H9 (cell line): ENCODE data around the gene PAK5. TPM values are rescaled to one million over a fixed set of nuclear protein-coding genes. Genes with fewer than 3 reads are reported as not detected.

Source experiments
- DNase-seq: peaks from one replicate; pipeline ENCODE4 v3.0.0-alpha.2; 2017
- H2AFZ ChIP-seq: one replicate; pipeline ENCODE4 v1.6.1; 2013; ENCODE audit warnings: mild to moderate bottlenecking, low read length, control low read depth, moderate library complexity
- H2AK5ac ChIP-seq: 2 replicates; pipeline ENCODE4 v1.6.1; 2013; ENCODE audit warnings: low read length, control low read depth, mixed read lengths; ENCODE audit not compliant: insufficient read length
- H2BK120ac ChIP-seq: one replicate; pipeline ENCODE4 v1.6.1; 2013; ENCODE audit warnings: low read depth, mild to moderate bottlenecking, low read length, control low read depth, inconsistent platforms; ENCODE audit not compliant: poor library complexity, severe bottlenecking
- H2BK12ac ChIP-seq: 2 replicates; pipeline ENCODE4 v1.6.1; 2013; ENCODE audit warnings: low read length, control low read depth, mixed read lengths, low read depth; ENCODE audit not compliant: insufficient read length
- H2BK15ac ChIP-seq: 2 replicates; pipeline ENCODE4 v1.6.1; 2013; ENCODE audit warnings: low read depth, low read length, control low read depth
- H2BK20ac ChIP-seq: one replicate; pipeline ENCODE4 v1.6.1; 2013; ENCODE audit warnings: low read depth, mild to moderate bottlenecking, low read length, control low read depth, inconsistent platforms; ENCODE audit not compliant: poor library complexity, severe bottlenecking
- H2BK5ac ChIP-seq: 2 replicates; pipeline ENCODE4 v1.6.1; 2013; ENCODE audit warnings: low read length, control low read depth, mixed read lengths; ENCODE audit not compliant: insufficient read length
- H3K14ac ChIP-seq: 2 replicates; pipeline ENCODE4 v1.6.1; 2013; ENCODE audit warnings: low read length, control low read depth; ENCODE audit not compliant: insufficient read depth
- H3K18ac ChIP-seq: 2 replicates; pipeline ENCODE4 v1.6.1; 2013; ENCODE audit warnings: low read depth, mild to moderate bottlenecking, mixed read lengths, low read length, control low read depth; ENCODE audit not compliant: insufficient read length
- H3K23ac ChIP-seq: 2 replicates; pipeline ENCODE4 v1.6.1; 2013; ENCODE audit warnings: low read length, control low read depth, mixed read lengths, low read depth; ENCODE audit not compliant: insufficient read length
- H3K23me2 ChIP-seq: 2 replicates; pipeline ENCODE4 v1.6.1; 2013; ENCODE audit warnings: low read depth, mild to moderate bottlenecking, mixed read lengths, low read length, control low read depth; ENCODE audit not compliant: insufficient read length, poor library complexity, severe bottlenecking
- H3K27ac ChIP-seq: 2 replicates; pipeline ENCODE4 v1.5.1; 2013; ENCODE audit warnings: low read length, control low read depth, mixed read lengths, low read depth; ENCODE audit not compliant: insufficient read length
- H3K27me3 ChIP-seq: 2 replicates; pipeline ENCODE4 v1.6.1; 2013; ENCODE audit warnings: low read length, control low read depth, inconsistent platforms; ENCODE audit not compliant: insufficient read depth
- H3K4ac ChIP-seq: 2 replicates; pipeline ENCODE4 v1.6.1; 2013; ENCODE audit warnings: low read depth, mild to moderate bottlenecking, control low read depth, inconsistent platforms, low read length, moderate library complexity
- H3K4me1 ChIP-seq: 2 replicates; pipeline ENCODE4 v1.6.1; 2013; ENCODE audit warnings: low read length, control low read depth, inconsistent platforms; ENCODE audit not compliant: insufficient read depth
- H3K4me2 ChIP-seq: 2 replicates; pipeline ENCODE4 v1.6.1; 2013; ENCODE audit warnings: low read length, control low read depth, mixed read lengths; ENCODE audit not compliant: insufficient read length, insufficient read depth
- H3K56ac ChIP-seq: 2 replicates; pipeline ENCODE4 v1.6.1; 2013; ENCODE audit warnings: low read depth, mild to moderate bottlenecking, mixed read lengths, low read length, control low read depth; ENCODE audit not compliant: insufficient read length
- H3K79me1 ChIP-seq: 2 replicates; pipeline ENCODE4 v1.6.1; 2013; ENCODE audit warnings: low read depth, mild to moderate bottlenecking, moderate library complexity, low read length, control low read depth, inconsistent platforms; ENCODE audit not compliant: insufficient read depth, poor library complexity, severe bottlenecking
- H3K79me2 ChIP-seq: 2 replicates; pipeline ENCODE4 v1.6.1; 2013; ENCODE audit warnings: low read length, control low read depth, inconsistent platforms; ENCODE audit not compliant: insufficient read depth
- H3K9ac ChIP-seq: 2 replicates; pipeline ENCODE4 v1.6.1; 2013; ENCODE audit warnings: low read length, control low read depth, mixed read lengths; ENCODE audit not compliant: insufficient read length; ENCODE audit errors: extremely low read depth
- H3K9me3 ChIP-seq: one replicate; pipeline ENCODE4 v1.6.1; 2013; ENCODE audit warnings: low read depth, low read length, inconsistent platforms; ENCODE audit not compliant: control insufficient read depth
- H3T11ph ChIP-seq: one replicate; pipeline ENCODE4 v1.6.1; 2013; ENCODE audit warnings: mild to moderate bottlenecking, low read length, control low read depth, inconsistent platforms
- H4K20me1 ChIP-seq: one replicate; pipeline ENCODE4 v1.6.1; 2013; ENCODE audit not compliant: control insufficient read depth, insufficient read length, insufficient read depth
- H4K5ac ChIP-seq: 2 replicates; pipeline ENCODE4 v1.6.1; 2013; ENCODE audit warnings: low read depth, mild to moderate bottlenecking, mixed read lengths, low read length, control low read depth; ENCODE audit not compliant: insufficient read length
- H4K8ac ChIP-seq: replicated peaks from 2 replicates; pipeline ENCODE4 v1.6.1; 2013; ENCODE audit warnings: low read length, control low read depth, mixed read lengths, low read depth; ENCODE audit not compliant: insufficient read length
- H4K91ac ChIP-seq: 2 replicates; pipeline ENCODE4 v1.6.1; 2013; ENCODE audit warnings: low read depth, mild to moderate bottlenecking, moderate library complexity, mixed read lengths, low read length, control low read depth; ENCODE audit not compliant: insufficient read length
- H3K27ac Mint-ChIP-seq, 3 experiments: 2 replicates in 2 of 3; 3 replicates in 1 of 3; pipeline ENCODE4 v1.8.0; 2020 to 2021; ENCODE audit warnings: mixed read lengths in 3 of 3, mild to moderate bottlenecking in 1 of 3, moderate library complexity in 1 of 3
- H3K27me3 Mint-ChIP-seq: 2 replicates; pipeline ENCODE4 v1.8.0; 2021; ENCODE audit warnings: low read depth, mild to moderate bottlenecking, moderate library complexity, mixed read lengths
- H3K36me3 Mint-ChIP-seq, 3 experiments: 2 replicates in 2 of 3; 3 replicates in 1 of 3; pipeline ENCODE4 v1.8.0; 2020 to 2021; ENCODE audit warnings: low read depth in 3 of 3, mixed read lengths in 3 of 3; ENCODE audit not compliant: insufficient read depth in 1 of 3
- H3K4me1 Mint-ChIP-seq, 2 experiments: 2 replicates each; pipeline ENCODE4 v1.8.0; 2020; ENCODE audit warnings: mixed read lengths in 2 of 2
- H3K4me3 Mint-ChIP-seq, 2 experiments: 2 replicates in 1 of 2; 3 replicates in 1 of 2; pipeline ENCODE4 v1.8.0; 2020 to 2021; ENCODE audit warnings: mild to moderate bottlenecking in 2 of 2, mixed read lengths in 2 of 2, moderate library complexity in 1 of 2
- H3K9me3 Mint-ChIP-seq, 2 experiments: 2 replicates in 1 of 2; 3 replicates in 1 of 2; pipeline ENCODE4 v1.8.0; 2020; ENCODE audit warnings: mild to moderate bottlenecking in 2 of 2, mixed read lengths in 2 of 2, moderate library complexity in 1 of 2
- WGBS: extraction: QIAGEN DNeasy Blood & Tissue Kit; methylation state at CpG from one replicate; pipeline ENCODE4 v1.1.7; 2013; ENCODE audit warnings: missing lambda C conversion rate, low lambda C conversion rate, mixed read lengths; ENCODE audit not compliant: insufficient read length; ENCODE audit errors: extremely low coverage; 5-methylcytosine and 5-hydroxymethylcytosine counted together
- total RNA-seq: library from RNA; stranded (reverse); gene quantifications from 2 replicates; pipeline ENCODE4 v1.2.1, GENCODE V29; 2021
- TF ChIP-seq, protein P1 (sequence below): fragments of 200-600 bp; sonication (generic); conservative IDR thresholded peaks from 3 replicates; pipeline ENCODE4 v1.8.0; 2021; ENCODE audit warnings: antibody characterized with exemption, mild to moderate bottlenecking

The PAK5 gene
- total RNA-seq, 1 experiment from 2014 or later: 0.20 TPM

DNA sequence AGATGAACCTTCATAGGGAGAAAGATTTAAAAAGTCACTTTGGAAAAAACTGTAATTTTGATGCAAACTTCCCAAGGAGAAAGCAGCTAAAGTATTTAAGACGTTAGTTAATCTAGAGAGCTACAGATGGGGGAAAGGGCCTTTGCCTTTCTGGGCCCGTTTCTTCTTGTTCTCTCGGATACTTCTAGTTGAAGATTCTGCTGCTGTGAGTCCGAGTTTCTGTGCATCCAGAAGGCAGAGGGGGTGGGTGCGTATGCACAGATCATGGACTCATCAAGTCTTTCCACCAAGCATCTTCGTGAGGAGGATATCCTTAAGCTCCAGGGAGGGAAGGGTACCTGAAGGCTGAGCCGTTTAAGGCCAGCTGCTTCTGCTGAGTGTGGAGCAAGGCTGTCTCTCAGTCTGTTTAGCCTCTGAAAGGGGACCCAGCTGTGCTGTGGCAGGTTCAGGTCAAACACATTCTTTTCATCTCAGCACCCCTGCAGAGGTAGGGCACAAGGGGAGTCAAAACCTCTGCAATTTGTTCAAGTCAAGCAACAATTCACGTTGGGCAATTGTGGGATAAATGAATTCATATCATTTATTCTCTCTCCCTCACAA, 320.2 kb downstream of the PAK5 start:
- no CpG with 5 or more reads among the region's 8 CpGs for WGBS

More for the DNA sequence above, 320.2 kb downstream of the PAK5 start:
- Histone ChIP-seq H3K9me3 (no peaks in the 10 kb centered on the region), H3K56ac (no peak overlapping the region), H3K79me2 (no peaks in the 10 kb centered on the region), H4K8ac (no peak overlapping the region), H2BK120ac (no peak overlapping the region), H2BK20ac (no peak overlapping the region), H2BK12ac (no peak overlapping the region), H2AK5ac (no peak overlapping the region), H3K18ac (no peak overlapping the region), H3K79me1 (no peaks in the 10 kb centered on the region), H4K20me1 (no peaks in the 10 kb centered on the region), H3K4me2 (no peak overlapping the region), H4K5ac (no peak overlapping the region), H3K23ac (no peak overlapping the region), H4K91ac (no peak overlapping the region), H3K9ac (no peak overlapping the region), H3K4me1 (peaks cover 11% of the 10 kb centered on the region), H3K4ac (no peak overlapping the region), H3K14ac (no peak overlapping the region), H2BK15ac (no peak overlapping the region), H3K27me3 (peaks cover 45% of the 10 kb centered on the region; the same call in 1 of the 2 replicates), H3K23me2 (peaks cover 27% of the 10 kb centered on the region), H2BK5ac (no peak overlapping the region), H3T11ph (no peak overlapping the region), H2AFZ (no peak overlapping the region), H3K27ac (no peak overlapping the region)
- Mint-ChIP-seq H3K27me3 (peaks cover 97% of the 10 kb centered on the region), H3K4me3 (peak overlapping the region in 1 of 2 experiments; percentile 65; a peak in 2 of 5 replicates), H3K4me1 (peaks cover 70 to 77% of the 10 kb centered on the region in 2 experiments), H3K36me3 (peaks cover 0 to 2% (median 0%) of the 10 kb centered on the region in 3 experiments; a peak in 2 of 7 replicates), H3K9me3 (peaks cover 0 to 3% of the 10 kb centered on the region in 2 experiments; a peak in 1 of 5 replicates), H3K27ac (no peak overlapping the region)
- TF ChIP-seq, protein P1, sequence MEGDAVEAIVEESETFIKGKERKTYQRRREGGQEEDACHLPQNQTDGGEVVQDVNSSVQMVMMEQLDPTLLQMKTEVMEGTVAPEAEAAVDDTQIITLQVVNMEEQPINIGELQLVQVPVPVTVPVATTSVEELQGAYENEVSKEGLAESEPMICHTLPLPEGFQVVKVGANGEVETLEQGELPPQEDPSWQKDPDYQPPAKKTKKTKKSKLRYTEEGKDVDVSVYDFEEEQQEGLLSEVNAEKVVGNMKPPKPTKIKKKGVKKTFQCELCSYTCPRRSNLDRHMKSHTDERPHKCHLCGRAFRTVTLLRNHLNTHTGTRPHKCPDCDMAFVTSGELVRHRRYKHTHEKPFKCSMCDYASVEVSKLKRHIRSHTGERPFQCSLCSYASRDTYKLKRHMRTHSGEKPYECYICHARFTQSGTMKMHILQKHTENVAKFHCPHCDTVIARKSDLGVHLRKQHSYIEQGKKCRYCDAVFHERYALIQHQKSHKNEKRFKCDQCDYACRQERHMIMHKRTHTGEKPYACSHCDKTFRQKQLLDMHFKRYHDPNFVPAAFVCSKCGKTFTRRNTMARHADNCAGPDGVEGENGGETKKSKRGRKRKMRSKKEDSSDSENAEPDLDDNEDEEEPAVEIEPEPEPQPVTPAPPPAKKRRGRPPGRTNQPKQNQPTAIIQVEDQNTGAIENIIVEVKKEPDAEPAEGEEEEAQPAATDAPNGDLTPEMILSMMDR: no peak
- DNase-seq: peak; percentile 75
